ENCODE data around the gene SEL1L3.

Gene SEL1L3

GRCh38 chr4:25818876-25819275 is 43.9 kb downstream of the SEL1L3 start:
- Mint-ChIP-seq H3K36me3 (peaks cover 26% of the 10 kb centered on the region), H3K4me1 (no peaks in the 10 kb centered on the region), H3K27ac (peak overlapping the region; percentile 4), H3K9me3 (no peaks in the 10 kb centered on the region), H3K4me3 (no peak overlapping the region), H3K27me3 (no peaks in the 10 kb centered on the region)

DNA sequence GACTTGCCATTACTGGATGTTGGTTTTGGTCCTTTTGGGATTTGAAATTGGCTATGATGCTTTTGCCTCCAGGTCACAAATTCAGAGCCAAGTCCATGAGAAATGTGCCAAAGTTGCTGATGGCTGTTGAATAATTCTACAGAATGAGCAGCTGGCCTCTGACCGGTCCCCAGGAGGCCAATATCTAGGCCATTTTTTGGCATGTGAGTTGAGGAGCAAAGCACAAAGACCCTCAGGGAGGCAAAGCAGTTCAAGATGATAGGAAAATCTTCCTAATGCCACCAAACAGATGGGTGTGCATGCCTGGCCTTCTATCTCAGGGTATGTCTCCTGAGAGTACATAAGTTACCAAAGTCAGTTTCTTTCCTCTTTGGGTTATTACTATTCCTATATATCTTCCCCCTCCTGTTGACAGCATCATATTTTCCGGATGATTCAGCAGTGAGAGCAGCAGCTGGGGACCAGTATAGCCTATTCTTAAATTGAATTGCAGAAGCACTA is 44.4 kb downstream of the SEL1L3 start:
- peak overlapping the region; percentile 4 for H3K27ac Mint-ChIP-seq
- H3K36me3 Mint-ChIP-seq: peaks cover 26% of the 10 kb centered on the region

DNA sequence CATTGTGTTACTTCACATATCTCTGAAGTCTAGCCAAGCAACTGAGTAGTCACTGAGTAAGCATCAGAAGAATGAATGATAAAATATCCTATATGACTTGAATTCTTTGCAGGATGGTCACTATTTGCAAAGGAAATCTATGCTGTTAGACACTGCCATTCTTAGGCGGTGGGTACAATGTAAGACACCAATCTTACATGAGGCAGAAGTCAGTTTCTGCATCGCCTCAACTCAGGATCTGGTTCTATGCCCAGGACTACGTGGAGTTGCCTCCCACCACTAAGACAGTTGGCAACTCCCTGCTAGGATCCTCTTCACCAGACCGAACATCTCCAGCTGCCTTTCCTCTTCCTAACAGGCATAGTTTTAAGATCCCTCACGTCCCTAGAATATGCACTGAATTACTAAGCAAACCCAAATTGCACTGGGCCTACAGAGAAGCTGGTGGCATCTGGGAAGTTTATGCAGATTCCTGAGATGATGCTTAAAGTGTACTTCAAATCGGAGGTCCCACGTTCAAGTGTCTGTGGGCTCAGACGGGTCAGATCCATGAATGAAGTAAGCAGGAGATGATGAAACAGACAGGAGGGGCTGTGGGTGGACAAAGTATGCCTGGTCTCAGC is 45.6 kb downstream of the SEL1L3 start:
- Mint-ChIP-seq H3K4me3 (no peak overlapping the region), H3K27ac (no peak overlapping the region), H3K27me3 (no peaks in the 10 kb centered on the region), H3K9me3 (no peaks in the 10 kb centered on the region), H3K4me1 (no peaks in the 10 kb centered on the region), H3K36me3 (peaks cover 23% of the 10 kb centered on the region)

More for the DNA sequence above, 44.4 kb downstream of the SEL1L3 start:
- Mint-ChIP-seq H3K4me3 (no peak overlapping the region), H3K4me1 (no peaks in the 10 kb centered on the region), H3K9me3 (no peaks in the 10 kb centered on the region), H3K27me3 (no peaks in the 10 kb centered on the region)

DNA sequence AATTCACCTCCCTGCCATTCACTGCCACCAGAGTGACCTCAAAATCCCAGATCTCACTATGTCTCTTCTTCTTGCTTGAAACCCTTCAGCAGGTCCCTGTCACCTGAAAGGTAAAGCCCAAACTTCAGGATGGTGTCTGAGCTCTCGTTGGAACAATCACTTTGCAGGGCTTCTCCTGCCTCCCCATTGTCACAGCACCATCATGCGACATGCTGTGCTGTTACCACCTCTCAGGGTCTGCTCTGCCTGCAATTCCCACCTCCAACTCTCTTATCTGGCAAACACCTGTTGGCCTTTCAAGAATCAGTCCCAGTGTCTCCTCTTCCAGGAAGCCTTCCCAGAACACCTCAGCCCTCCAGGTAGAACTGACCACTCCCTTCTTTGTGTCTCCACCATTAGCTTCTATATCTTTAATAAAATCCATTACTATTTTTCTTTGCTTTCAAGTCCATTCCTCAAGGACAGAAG is 46.2 kb downstream of the SEL1L3 start:
- no peak overlapping the region for H3K4me3 Mint-ChIP-seq
- peaks cover 23% of the 10 kb centered on the region for H3K36me3 Mint-ChIP-seq
- H3K27me3 Mint-ChIP-seq: no peaks in the 10 kb centered on the region
- H3K27ac Mint-ChIP-seq: no peak overlapping the region
- H3K9me3 Mint-ChIP-seq: no peaks in the 10 kb centered on the region
- H3K4me1 Mint-ChIP-seq: no peaks in the 10 kb centered on the region

- Mint-ChIP-seq H3K27me3 (no peaks in the 10 kb centered on the region), H3K4me1 (no peaks in the 10 kb centered on the region), H3K27ac (no peak overlapping the region)
These were observed 47.2 kb downstream of the SEL1L3 start for GRCh38 chr4:25815586-25815985.

GRCh38 chr4:25814301-25815136 is 48.3 kb downstream of the SEL1L3 start:
- Mint-ChIP-seq H3K36me3 (peaks cover 21% of the 10 kb centered on the region), H3K9me3 (no peaks in the 10 kb centered on the region), H3K27ac (no peak overlapping the region)

More at GRCh38 chr4:25815586-25815985, 47.2 kb downstream of the SEL1L3 start:
- no peaks in the 10 kb centered on the region for H3K9me3 Mint-ChIP-seq
- no peak overlapping the region for H3K4me3 Mint-ChIP-seq
- H3K36me3 Mint-ChIP-seq: peaks cover 23% of the 10 kb centered on the region

GRCh38 chr4:25813448-25814106 is 49.2 kb downstream of the SEL1L3 start:
- Mint-ChIP-seq H3K4me1 (no peaks in the 10 kb centered on the region), H3K9me3 (no peaks in the 10 kb centered on the region), H3K27ac (no peak overlapping the region), H3K4me3 (no peak overlapping the region), H3K27me3 (no peaks in the 10 kb centered on the region), H3K36me3 (peaks cover 20% of the 10 kb centered on the region)

More at GRCh38 chr4:25814301-25815136, 48.3 kb downstream of the SEL1L3 start:
- no peaks in the 10 kb centered on the region for H3K4me1 Mint-ChIP-seq
- no peaks in the 10 kb centered on the region for H3K27me3 Mint-ChIP-seq
- no peak overlapping the region for H3K4me3 Mint-ChIP-seq

- Mint-ChIP-seq H3K36me3 (peaks cover 24% of the 10 kb centered on the region), H3K27ac (no peak overlapping the region), H3K9me3 (no peaks in the 10 kb centered on the region)
These were observed 50.9 kb downstream of the SEL1L3 start for GRCh38 chr4:25811841-25812240.

GRCh38 chr4:25811374-25811690 is 51.5 kb downstream of the SEL1L3 start:
- Mint-ChIP-seq H3K36me3 (peaks cover 22% of the 10 kb centered on the region), H3K4me1 (no peaks in the 10 kb centered on the region), H3K27ac (no peak overlapping the region), H3K27me3 (no peaks in the 10 kb centered on the region), H3K9me3 (no peaks in the 10 kb centered on the region), H3K4me3 (no peak overlapping the region)

More at GRCh38 chr4:25811841-25812240, 50.9 kb downstream of the SEL1L3 start:
- Mint-ChIP-seq H3K27me3 (no peaks in the 10 kb centered on the region), H3K4me1 (no peaks in the 10 kb centered on the region), H3K4me3 (no peak overlapping the region)

- no peaks in the 10 kb centered on the region for H3K4me1 Mint-ChIP-seq
- H3K4me3 Mint-ChIP-seq: no peak overlapping the region
- no peak overlapping the region for H3K27ac Mint-ChIP-seq
- H3K36me3 Mint-ChIP-seq: peaks cover 22% of the 10 kb centered on the region
- H3K9me3 Mint-ChIP-seq: no peaks in the 10 kb centered on the region
- H3K27me3 Mint-ChIP-seq: no peaks in the 10 kb centered on the region
These were observed 52.1 kb downstream of the SEL1L3 start for GRCh38 chr4:25810461-25811373.

- peaks cover 20% of the 10 kb centered on the region for H3K36me3 Mint-ChIP-seq
These were observed 52.8 kb downstream of the SEL1L3 start for GRCh38 chr4:25809996-25810395.

DNA sequence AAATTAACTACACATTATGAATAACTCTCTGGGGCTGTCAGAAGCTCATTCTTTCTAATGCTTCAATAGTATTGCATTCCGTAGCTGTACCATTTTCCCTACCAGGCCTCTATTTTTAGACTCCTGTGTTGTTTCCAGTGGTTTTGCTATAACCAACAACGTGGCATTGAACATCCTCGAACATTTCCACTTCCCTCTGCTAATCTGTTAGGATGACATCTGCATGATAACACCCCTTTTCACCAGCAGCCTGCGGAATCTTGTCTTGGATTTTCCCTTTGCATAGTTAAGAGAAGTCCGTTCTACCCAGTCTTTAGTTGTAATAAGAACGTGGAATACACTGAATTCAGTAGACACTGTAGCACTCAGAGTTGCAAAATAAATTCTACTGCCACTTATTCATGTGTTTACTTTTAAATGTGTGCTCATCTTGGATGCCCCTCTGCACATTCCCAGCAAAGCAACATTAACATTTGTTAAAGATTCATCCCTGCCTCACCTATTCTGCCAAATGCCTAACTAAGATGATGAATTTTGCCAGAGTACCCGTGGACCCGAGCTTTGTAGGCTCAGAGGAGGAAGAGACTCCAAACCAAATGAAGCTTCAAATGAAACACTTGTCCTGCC is 55.6 kb downstream of the SEL1L3 start:
- no peak overlapping the region for H3K4me3 Mint-ChIP-seq
- no peak overlapping the region for H3K27ac Mint-ChIP-seq
- H3K27me3 Mint-ChIP-seq: no peaks in the 10 kb centered on the region
- H3K4me1 Mint-ChIP-seq: no peaks in the 10 kb centered on the region
- no peaks in the 10 kb centered on the region for H3K9me3 Mint-ChIP-seq
- peaks cover 20% of the 10 kb centered on the region for H3K36me3 Mint-ChIP-seq

More at GRCh38 chr4:25809996-25810395, 52.8 kb downstream of the SEL1L3 start:
- Mint-ChIP-seq H3K27me3 (no peaks in the 10 kb centered on the region), H3K9me3 (no peaks in the 10 kb centered on the region), H3K27ac (no peak overlapping the region), H3K4me1 (no peaks in the 10 kb centered on the region), H3K4me3 (no peak overlapping the region)

GRCh38 chr4:25805255-25805860 is 57.4 kb downstream of the SEL1L3 start:
- no peaks in the 10 kb centered on the region for H3K4me1 Mint-ChIP-seq
- H3K27me3 Mint-ChIP-seq: no peaks in the 10 kb centered on the region
- no peaks in the 10 kb centered on the region for H3K9me3 Mint-ChIP-seq
- no peak overlapping the region for H3K4me3 Mint-ChIP-seq
- no peak overlapping the region for H3K27ac Mint-ChIP-seq
- peaks cover 18% of the 10 kb centered on the region for H3K36me3 Mint-ChIP-seq

- Mint-ChIP-seq H3K4me3 (no peak overlapping the region), H3K9me3 (no peaks in the 10 kb centered on the region), H3K27ac (no peak overlapping the region), H3K27me3 (no peaks in the 10 kb centered on the region), H3K4me1 (no peaks in the 10 kb centered on the region), H3K36me3 (peaks cover 24% of the 10 kb centered on the region)
These were observed 59.0 kb downstream of the SEL1L3 start for GRCh38 chr4:25803720-25804225.
